Heart right ventricle (tissue), 16 donors: Measurements from ENCODE around the gene ADCY7. TPM values are rescaled to one million over a fixed set of nuclear protein-coding genes. Genes with fewer than 3 reads are reported as not detected.
A peak's percentile ranks its signal among the peaks of the same experiment; 100 is the strongest.

ENCODE experiments used
- ATAC-seq, 8 donors: fragments of 200-7000 bp; cut with Tn5 transposase; one replicate each; pipeline ENCODE4 v1.9.1; 2020; ENCODE audit warnings: mild to moderate bottlenecking in 8 of 8, moderate library complexity in 8 of 8, moderate number of reproducible peaks in 1 of 8
- DNase-seq, 2 donors: peaks; one replicate each; pipeline ENCODE4 v3.0.0-alpha.2; 2020
- H3K27ac ChIP-seq, 10 donors: fragments of 200-600 bp; sonication (generic) in 2 of 10; one replicate each; pipeline versions ENCODE4 v1.5.0 to v1.8.0; 2020 to 2022; ENCODE audit warnings: mild to moderate bottlenecking in 3 of 10
- H3K27me3 ChIP-seq, 7 donors: fragments of 200-600 bp; one replicate each; pipeline ENCODE4 v1.8.0; 2021 to 2022; ENCODE audit warnings: mild to moderate bottlenecking in 2 of 7
- H3K36me3 ChIP-seq, 9 donors: fragments of 200-600 bp; sonication (generic) in 1 of 9; one replicate each; pipeline versions ENCODE4 v1.5.0 to v1.8.0; 2020 to 2022; ENCODE audit warnings: mild to moderate bottlenecking in 2 of 9
- H3K4me1 ChIP-seq, 9 donors: fragments of 200-600 bp; sonication (generic) in 1 of 9; one replicate each; pipeline versions ENCODE4 v1.5.0 to v1.8.0; 2020 to 2022; ENCODE audit warnings: mild to moderate bottlenecking in 4 of 9
- H3K4me3 ChIP-seq, 10 donors: fragments of 200-600 bp; sonication (generic) in 2 of 10; one replicate each; pipeline versions ENCODE4 v1.5.0 to v1.8.0; 2020 to 2022; ENCODE audit warnings: mild to moderate bottlenecking in 7 of 10, moderate library complexity in 2 of 10
- H3K9me3 ChIP-seq, 11 donors: fragments of 200-600 bp in 10 of 11; sonication (generic) in 2 of 11; one replicate each; pipeline versions ENCODE4 v1.5.0 to v1.8.0; 2013 to 2022; ENCODE audit warnings: mild to moderate bottlenecking in 2 of 11, control low read depth in 1 of 11, moderate library complexity in 1 of 11
- CTCF ChIP-seq, 9 donors: fragments of 200-600 bp; sonication (generic) in 2 of 9; IDR thresholded peaks; one replicate each; pipeline versions ENCODE4 v1.5.0 to v1.8.0; 2021 to 2022; ENCODE audit warnings: antibody characterized with exemption in 9 of 9, mild to moderate bottlenecking in 5 of 9, moderate library complexity in 1 of 9
- WGBS, 2 donors: extraction: QIAGEN DNeasy Blood & Tissue Kit; methylation state at CpG; one replicate each; pipeline ENCODE4 v1.1.7; 2013; ENCODE audit warnings: inconsistent platforms in 1 of 2; 5-methylcytosine and 5-hydroxymethylcytosine counted together
- intact Hi-C, 10 donors: fragments of 100-400 bp; cut with DNase I; formaldehyde crosslinking; loops; one replicate each; pipeline versions ENCODE4 v1.11.1 to v1.14.2; 2022
- polyA plus RNA-seq, 2 donors: library from polyadenylated mRNA; stranded (reverse); fragments of 200-250 nt; gene quantifications; one replicate each; pipeline ENCODE4 v1.2.3, GENCODE V29; 2013
- total RNA-seq, 10 donors: library from RNA; stranded (reverse); fragmentation: NEBNext Ultra II Directional in 3 of 10; extraction: Animal tissue kit (Norgen Biotek cat#: 25700) in 3 of 10; gene quantifications; one replicate each; pipeline versions ENCODE4 v1.2.1 to v1.2.4, GENCODE V29; 2021 to 2023
- donor health status: Arrhythmogenic right ventricular cardiomyopathy.
- donor health status: ischemic (EF 13 %, LVEDD 7.1; RV severe dilation, severe dysfunction).
- donor health status: healthy with polysubstance abuse.
- donor health status: DM: no; HTN: yes; CAD: no.
- donor health status: DM: no; HTN: no; CAD: no.
- donor health status: ischemic (EF 25% LVEDD 6.9; RV normal size, moderate dysfunction).
- donor health status: ischemic (EF 25% LVEDD 5.7; RV mildly dilated, moderate dysfunction).
- donor health status: healthy.
- donor health status: DM: yes; HTN: yes; CAD: no.
- donor health status: Ischemic cardiomyopathy.
- donor health status: ischemic (EF 35%, LVEDD 5.7; RV mildly dilated, moderate dysfunction).
- donor health status: nonischemic (EF 11% LVEDD 7.7; RV severe dilation, severe dysfunction).
- donor health status: DM: yes; HTN: yes; CAD: no.
- donor health status: PGD.
- donor health status: ischemic (EF 29% LVEDD 5.4; RV normal size, mild dysfunction).
- donor health status: nonischemic (EF 23%, LVEDD 6.1; RV moderate dilation, normal function).

Gene ADCY7
- total and polyA plus RNA-seq, 12 donors: 2.2 to 25.5 (median 4.7) TPM

GRCh38 chr16:50351116-50351515, 84.8 kb downstream of the ADCY7 start:
- TF ChIP-seq CTCF (IDR thresholded peaks at IDR 0.05): no peak
- no peak for DNase-seq
- intact Hi-C loops: loop anchor here in 8 of 10 donors (5.0 to 10.0 kb wide), 4 partner anchors 116 to 326 kb away; partner anchors contain the start of gene CNEP1R1 (in 2 of the 8)
- Histone ChIP-seq H3K4me3 (no peak overlapping the region), H3K27ac (no peak overlapping the region), H3K9me3 (peaks cover 0 to 10% (median 0%) of the 10 kb centered on the region in 11 donors), H3K4me1 (peaks cover 0 to 6% (median 0%) of the 10 kb centered on the region in 9 donors), H3K27me3 (no peaks in the 10 kb centered on the region), H3K36me3 (peaks cover 0 to 79% (median 16%) of the 10 kb centered on the region in 9 donors)
- ATAC-seq: no peak
- WGBS, 2 donors: 94 to 96% methylated on average over 5 of the region's 5 CpGs

- intact Hi-C loops: loop anchor here in 8 of 10 donors (5.0 to 10.0 kb wide), 4 partner anchors 117 to 327 kb away; partner anchors contain the start of gene CNEP1R1 (in 2 of the 8)
- WGBS, 2 donors: 96 to 97% methylated on average over 2 of the region's 2 CpGs
Measured at GRCh38 chr16:50351952-50352351, 85.6 kb downstream of the ADCY7 start.

GRCh38 chr16:50354082-50354481, 87.7 kb downstream of the ADCY7 start:
- TF ChIP-seq CTCF (IDR thresholded peaks at IDR 0.05): no peak
- Histone ChIP-seq H3K4me1 (peaks cover 0 to 6% (median 0%) of the 10 kb centered on the region in 9 donors), H3K36me3 (peaks cover 0 to 80% (median 16%) of the 10 kb centered on the region in 9 donors), H3K27me3 (no peaks in the 10 kb centered on the region), H3K9me3 (peaks cover 0 to 7% (median 0%) of the 10 kb centered on the region in 11 donors), H3K27ac (no peak overlapping the region), H3K4me3 (no peak overlapping the region)
- intact Hi-C loops: loop anchor here in 8 of 10 donors (5.0 to 10.0 kb wide), 4 partner anchors 119 to 329 kb away; partner anchors contain the start of gene CNEP1R1 (in 2 of the 8)
- WGBS, 2 donors: 63 to 84% methylated on average over 1 of the region's 1 CpG
- DNase-seq (no peak), ATAC-seq (no peak)

More at GRCh38 chr16:50351952-50352351, 85.6 kb downstream of the ADCY7 start:
- H3K27ac ChIP-seq: no peak overlapping the region
- no peaks in the 10 kb centered on the region for H3K27me3 ChIP-seq
- ATAC-seq: no peak
- TF ChIP-seq CTCF (IDR thresholded peaks at IDR 0.05): no peak
- no peak for DNase-seq
- no peak overlapping the region for H3K4me3 ChIP-seq
- peaks cover 0 to 75% (median 16%) of the 10 kb centered on the region in 9 donors for H3K36me3 ChIP-seq
- H3K9me3 ChIP-seq: peaks cover 0 to 10% (median 0%) of the 10 kb centered on the region in 11 donors
- peaks cover 0 to 6% (median 0%) of the 10 kb centered on the region in 9 donors for H3K4me1 ChIP-seq

- ATAC-seq: no peak
- H3K27me3 ChIP-seq: no peaks in the 10 kb centered on the region
- peaks cover 0 to 6% (median 0%) of the 10 kb centered on the region in 9 donors for H3K4me1 ChIP-seq
- no peak overlapping the region for H3K4me3 ChIP-seq
- peak; percentile 11 to 76 (median 64) for TF ChIP-seq CTCF (IDR thresholded peaks at IDR 0.05)
- H3K36me3 ChIP-seq: peaks cover 0 to 80% (median 16%) of the 10 kb centered on the region in 9 donors
- H3K9me3 ChIP-seq: peaks cover 0 to 7% (median 0%) of the 10 kb centered on the region in 11 donors
- no peak for DNase-seq
- H3K27ac ChIP-seq: no peak overlapping the region
- WGBS, 2 donors: 77 to 78% methylated on average over 11 of the region's 11 CpGs
- intact Hi-C loops: loop anchor here in 8 of 10 donors (5.0 to 10.0 kb wide), 5 partner anchors 120 to 333 kb away; partner anchors contain the start of gene CNEP1R1 (in 2 of the 8)
Measured at GRCh38 chr16:50354629-50355456, 88.5 kb downstream of the ADCY7 start.
